DLD1 (cell line): ENCODE results near the gene MAP4K1.
"Not testable (repeated sequence)": the region's sequence is repeated elsewhere in the genome, so short reads cannot be mapped to it uniquely, and the experiment has no call there.

Experiments
- in situ Hi-C: cut with HindIII; loops from 2 replicates; pipeline ENCODE4 v1.10.0; 2017; ENCODE audit warnings: low sequenced_read_pairs

MAP4K1 gene

GRCh38 chr19:38653028-38653571 lies 35.3 kb upstream of the MAP4K1 start:
- in situ Hi-C loops: no loop called here

GRCh38 chr19:38650911-38651584 lies 33.3 kb upstream of the MAP4K1 start:
- in situ Hi-C loops: no loop called here

GRCh38 chr19:38650172-38650775 lies 32.5 kb upstream of the MAP4K1 start:
- in situ Hi-C loops: no loop called here

- in situ Hi-C loops: no loop called here
Observed at GRCh38 chr19:38649305-38650171, 31.8 kb upstream of the MAP4K1 start.

GRCh38 chr19:38648769-38649304 lies 31.1 kb upstream of the MAP4K1 start:
- in situ Hi-C loops: no loop called here

- in situ Hi-C loops: no loop called here
Observed at GRCh38 chr19:38647966-38648768, 30.4 kb upstream of the MAP4K1 start.

GRCh38 chr19:38647368-38647965 lies 29.7 kb upstream of the MAP4K1 start, which contains the start of gene ACTN4:
Gene ACTN4, plus strand, starts transcription at chr19:38647649. Its CDS starts 97 bp downstream, at chr19:38647746.
- in situ Hi-C loops: no loop called here

- in situ Hi-C loops: no loop called here
Observed at GRCh38 chr19:38644719-38645118, 27.0 kb upstream of the MAP4K1 start.

- in situ Hi-C loops: no loop called here
Observed at GRCh38 chr19:38642176-38642575, 24.4 kb upstream of the MAP4K1 start.

GRCh38 chr19:38640368-38640767 lies 22.6 kb upstream of the MAP4K1 start:
- in situ Hi-C loops: no loop called here

GRCh38 chr19:38639679-38640078 lies 21.9 kb upstream of the MAP4K1 start:
- in situ Hi-C loops: no loop called here

- in situ Hi-C loops: no loop called here
Observed at GRCh38 chr19:38638461-38638860, 20.7 kb upstream of the MAP4K1 start.

GRCh38 chr19:38635483-38636399 lies 18.0 kb upstream of the MAP4K1 start:
- in situ Hi-C loops: no loop called here

GRCh38 chr19:38634757-38635482 lies 17.2 kb upstream of the MAP4K1 start:
- in situ Hi-C loops: no loop called here

GRCh38 chr19:38632476-38633213 lies 14.9 kb upstream of the MAP4K1 start:
- in situ Hi-C loops: no loop called here

GRCh38 chr19:38631811-38632475 lies 14.2 kb upstream of the MAP4K1 start:
- in situ Hi-C loops: not testable (repeated sequence)

GRCh38 chr19:38631301-38631700 lies 13.5 kb upstream of the MAP4K1 start:
- in situ Hi-C loops: not testable (repeated sequence)
